Omental fat pad (tissue), 4 donors: ENCODE data around the gene RFX1. TPM values are rescaled to one million over a fixed set of nuclear protein-coding genes. Genes with fewer than 3 reads are reported as not detected.

ENCODE experiments used
- ATAC-seq: fragments of 150-250 bp; one replicate; pipeline ENCODE4 v1.9.1; 2016; ENCODE audit warnings: mild to moderate bottlenecking, moderate library complexity; ENCODE audit not compliant: low FRiP score
- DNase-seq: peaks from one replicate; pipeline ENCODE4 v3.0.0-alpha.2; 2019; ENCODE audit warnings: low spot score
- CTCF ChIP-seq, 3 donors: fragments of 450-650 bp; IDR thresholded peaks; one replicate each; pipeline ENCODE4 v1.5.1; 2016 to 2017; ENCODE audit warnings: antibody characterized with exemption in 3 of 3, mild to moderate bottlenecking in 3 of 3, moderate library complexity in 2 of 3
- total RNA-seq, 4 donors: library from RNA; depleted of rRNA; stranded (reverse); fragments of >200 nt; gene quantifications; one replicate each; pipeline ENCODE4 v1.1.0, GENCODE V29; 2016

The RFX1 gene
- total RNA-seq, 4 donors from 2014 or later, result 2.8 to 7.6 (median 3.2) TPM

- DNase-seq, result no peak
- no peak for ATAC-seq
Observed at GRCh38 chr19:14000691-14001375, 5.3 kb downstream of the RFX1 start.

GRCh38 chr19:13999085-13999484 is 7.0 kb downstream of the RFX1 start:
- no peak for TF ChIP-seq CTCF (IDR thresholded peaks at IDR 0.05)
- ATAC-seq, result no peak
- no peak for DNase-seq

More at GRCh38 chr19:14000691-14001375, 5.3 kb downstream of the RFX1 start:
- no peak for TF ChIP-seq CTCF (IDR thresholded peaks at IDR 0.05)

- DNase-seq (no peak), ATAC-seq (no peak)
- TF ChIP-seq CTCF (IDR thresholded peaks at IDR 0.05), result no peak
Observed at GRCh38 chr19:13998426-13998825, 7.7 kb downstream of the RFX1 start.

- DNase-seq (no peak), ATAC-seq (no peak)
- no peak for TF ChIP-seq CTCF (IDR thresholded peaks at IDR 0.05)
Observed at GRCh38 chr19:13997631-13997962, 8.5 kb downstream of the RFX1 start.

GRCh38 chr19:13996928-13997630 is 9.0 kb downstream of the RFX1 start:
- no peak for ATAC-seq
- no peak for DNase-seq
- TF ChIP-seq CTCF (IDR thresholded peaks at IDR 0.05), result no peak

DNA sequence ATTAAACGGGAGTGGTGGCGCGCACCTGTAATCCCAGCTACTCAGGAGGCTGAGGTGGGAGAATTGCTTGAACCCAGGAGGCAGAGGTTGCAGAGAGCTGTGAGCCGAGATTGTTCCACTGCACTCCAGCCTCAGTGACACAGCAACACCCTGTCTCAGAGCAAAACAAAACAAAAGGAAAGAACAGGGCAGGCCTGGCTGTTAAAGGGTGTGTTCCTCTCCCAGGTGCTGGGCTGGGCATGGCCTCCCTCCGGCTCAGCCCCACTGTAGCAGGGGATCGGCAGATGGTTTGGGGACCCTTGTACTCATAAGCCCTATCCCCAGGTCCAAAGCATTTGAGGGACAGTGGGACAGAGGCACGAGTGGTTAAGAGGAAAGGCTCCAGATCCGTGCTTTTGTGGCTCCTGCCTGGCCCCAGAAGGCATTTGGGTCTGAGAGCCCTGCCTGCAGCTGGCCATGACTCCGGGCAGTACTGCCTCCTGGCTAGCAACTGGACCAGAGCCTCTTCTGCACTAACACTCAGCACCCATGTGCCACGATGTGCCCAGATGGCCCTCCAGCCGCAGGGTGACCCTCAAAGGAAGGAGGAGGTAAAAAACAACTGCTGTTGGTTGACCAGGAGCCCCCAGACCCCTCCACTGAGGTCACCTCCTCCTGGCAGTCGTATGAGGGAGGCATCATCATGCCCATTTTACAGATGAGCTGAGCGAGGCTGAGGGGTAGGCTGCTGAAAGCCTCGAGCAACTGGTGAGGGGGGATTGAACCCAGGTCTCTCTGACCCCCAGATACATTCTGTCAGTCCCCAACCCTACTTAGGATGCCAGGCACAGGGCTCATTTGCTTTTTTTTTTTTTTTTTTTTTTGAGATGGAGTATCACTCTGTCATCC is 10.0 kb downstream of the RFX1 start:
- ATAC-seq, result no peak
- no peak for DNase-seq
- TF ChIP-seq CTCF (IDR thresholded peaks at IDR 0.05), result no peak
